Fibroblast of mammary gland (primary cell): Measurements from ENCODE around the gene TMEM44.

Experiments
- DNase-seq: peaks from one replicate; pipeline ENCODE4 v3.0.0-alpha.2; 2010; ENCODE audit warnings: low read depth
- H3K4me3 ChIP-seq: 2 replicates; pipeline ENCODE4 v1.5.1; 2011; ENCODE audit warnings: low read depth, mild to moderate bottlenecking, low read length, moderate library complexity; ENCODE audit not compliant: control insufficient read depth
- CTCF ChIP-seq: conservative IDR thresholded peaks from 2 replicates; pipeline ENCODE4 v1.5.1; 2011; ENCODE audit warnings: low read depth, low read length, inconsistent platforms; ENCODE audit not compliant: control insufficient read depth, insufficient read depth

TMEM44 gene

DNA sequence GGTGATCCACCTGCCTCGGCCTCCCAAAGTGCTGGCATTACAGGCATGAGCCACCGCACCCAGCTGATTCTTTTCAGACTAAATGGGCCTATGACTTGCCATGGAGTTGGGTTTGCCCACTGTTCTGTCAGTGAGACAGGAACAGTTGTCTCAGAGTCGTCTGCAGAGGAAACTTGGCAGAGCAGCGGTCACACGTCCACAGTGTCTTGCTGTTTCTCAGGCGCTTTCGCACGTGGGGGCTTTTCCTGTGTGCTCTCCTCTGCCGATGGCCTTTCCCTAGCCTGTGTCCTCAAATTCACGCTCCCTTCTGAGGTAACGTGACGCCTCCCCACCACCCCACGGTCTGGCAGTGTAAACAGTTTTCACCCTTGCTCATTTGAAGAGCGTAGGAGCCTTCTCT lies 11.3 kb downstream of the TMEM44 start:
- no peak overlapping the region for H3K4me3 ChIP-seq
- no peak for DNase-seq
- no peak for TF ChIP-seq CTCF

- no peak for TF ChIP-seq CTCF
- no peak for DNase-seq
- no peak overlapping the region for H3K4me3 ChIP-seq
Observed at GRCh38 chr3:194620196-194620595, 13.0 kb downstream of the TMEM44 start.

DNA sequence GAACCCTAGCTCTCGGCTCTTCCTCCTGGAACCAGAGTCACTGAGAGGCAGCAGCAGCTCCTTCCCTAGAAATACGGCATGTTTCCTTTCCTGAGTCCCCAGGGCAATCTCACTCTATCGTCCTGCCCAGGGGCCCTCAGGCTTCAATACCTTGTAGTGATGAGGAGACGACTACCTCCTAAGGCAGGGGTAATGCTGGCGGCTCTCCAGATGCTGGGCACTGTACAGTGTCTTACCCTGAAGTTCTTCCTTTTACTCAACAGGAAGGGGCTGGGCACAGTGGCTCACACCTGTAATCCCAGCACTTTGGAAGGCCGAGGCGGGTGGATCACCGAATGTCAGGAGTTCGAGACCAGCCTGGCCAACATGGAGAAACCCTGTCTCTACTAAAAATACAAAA lies 13.5 kb downstream of the TMEM44 start:
- no peak for DNase-seq
- H3K4me3 ChIP-seq: no peak overlapping the region
- TF ChIP-seq CTCF: no peak

DNA sequence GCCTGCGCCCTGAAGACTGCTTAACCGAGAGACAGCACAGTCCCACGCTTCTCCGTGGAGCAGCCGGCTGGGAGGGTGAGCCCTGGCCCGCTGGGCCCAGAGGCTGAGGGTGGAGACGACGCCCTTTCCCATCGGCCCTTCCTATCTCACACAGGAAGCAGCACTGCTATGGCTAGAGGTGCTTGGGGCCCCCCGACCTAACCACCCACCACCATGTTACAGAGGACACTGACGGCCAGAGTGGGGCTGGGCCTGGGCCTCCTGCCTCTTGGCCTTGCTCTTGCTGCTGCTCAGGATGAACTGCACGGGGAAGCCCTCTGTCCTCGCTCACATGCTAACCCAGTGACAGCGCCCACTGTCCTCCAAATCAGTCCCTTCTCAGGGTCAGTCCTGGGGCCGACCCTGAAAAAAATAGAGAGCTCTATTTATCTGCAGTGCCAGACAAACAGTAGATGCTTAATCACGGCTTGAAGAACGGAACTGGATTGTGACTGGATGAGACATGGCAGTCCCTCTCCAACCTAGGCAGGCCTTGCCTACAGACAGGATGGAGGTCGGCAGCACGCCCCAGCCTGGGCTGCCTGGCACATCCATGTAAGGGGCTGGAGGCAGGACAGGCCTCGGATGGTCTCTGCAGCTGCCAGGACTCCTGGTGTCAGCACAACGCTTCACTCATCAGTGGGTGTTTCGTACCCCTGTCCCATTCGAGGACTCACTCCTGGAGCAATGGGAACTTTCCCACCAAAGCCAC lies 14.2 kb downstream of the TMEM44 start:
- TF ChIP-seq CTCF: no peak
- no peak for DNase-seq
- no peak overlapping the region for H3K4me3 ChIP-seq

GRCh38 chr3:194617827-194618226 lies 15.4 kb downstream of the TMEM44 start:
- no peak for TF ChIP-seq CTCF

DNA sequence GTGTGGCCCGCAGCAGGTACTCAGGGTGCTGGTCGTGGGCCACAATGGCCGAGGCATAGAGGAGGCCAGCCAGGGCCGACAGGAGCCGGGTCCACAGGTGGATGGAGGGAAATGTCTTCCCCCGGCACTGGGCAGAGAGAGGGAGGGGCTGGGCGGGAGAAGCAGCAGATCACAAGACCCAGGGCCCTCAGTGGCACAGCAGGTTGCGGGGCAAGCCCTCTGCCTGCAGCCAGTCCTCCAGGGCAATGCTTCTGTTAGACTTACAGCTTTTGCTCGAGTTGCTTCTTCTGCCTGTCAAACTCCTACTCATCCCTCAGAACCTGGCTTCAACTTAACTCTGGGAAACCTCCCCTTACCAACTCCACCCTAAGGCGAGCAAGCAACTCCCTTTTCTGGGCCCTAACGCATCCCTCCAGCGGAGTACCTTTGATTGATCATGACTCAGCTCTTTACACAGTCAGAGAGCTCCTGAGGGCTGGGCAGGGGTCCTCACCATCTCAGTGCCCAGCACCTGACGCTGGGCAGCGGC lies 16.0 kb downstream of the TMEM44 start:
- TF ChIP-seq CTCF: no peak
- DNase-seq: no peak
- no peak overlapping the region for H3K4me3 ChIP-seq

More at GRCh38 chr3:194617827-194618226, 15.4 kb downstream of the TMEM44 start:
- H3K4me3 ChIP-seq: no peak overlapping the region
- peak; percentile 64 for DNase-seq
